Sigmoid colon (tissue), 3 donors: ENCODE measurements around the gene YTHDC1.

Experiments
- POLR2A ChIP-seq, 2 donors: fragments of 450-650 bp; IDR thresholded peaks; one replicate each; pipeline ENCODE4 v1.6.1; 2016; ENCODE audit warnings: antibody characterized with exemption in 2 of 2, mild to moderate bottlenecking in 2 of 2, moderate library complexity in 2 of 2
- TF ChIP-seq, protein P1 (sequence below), 4 experiments: fragments of 450-650 bp in 3 of 4; fragments of 200-600 bp in 1 of 4; IDR thresholded peaks; one replicate each; pipeline ENCODE4 v1.5.1; 2016 to 2019; ENCODE audit warnings: antibody characterized with exemption in 4 of 4, mild to moderate bottlenecking in 3 of 4, moderate library complexity in 2 of 4

DNA sequence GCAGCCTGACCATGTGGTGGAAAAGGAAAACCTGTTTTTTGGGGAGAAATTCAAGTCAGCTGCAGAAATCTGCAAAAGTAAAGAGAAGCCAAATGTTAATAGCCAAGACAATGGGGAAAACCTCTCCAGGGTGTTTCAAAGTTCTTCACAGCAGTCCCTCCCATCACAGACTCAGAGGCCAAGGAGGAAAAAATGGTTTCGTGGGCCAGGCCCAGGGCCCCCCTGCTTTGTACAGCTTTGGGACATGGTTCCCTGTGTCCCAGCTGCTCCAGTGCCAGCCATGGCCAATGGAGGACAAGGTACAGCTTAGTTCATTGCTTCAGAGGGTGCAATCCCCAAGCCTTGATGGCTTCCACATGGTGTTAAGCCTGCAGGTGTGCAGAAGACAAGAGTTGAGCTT lies 15.2 kb upstream of the YTHDC1 start:
- TF ChIP-seq, protein P1, sequence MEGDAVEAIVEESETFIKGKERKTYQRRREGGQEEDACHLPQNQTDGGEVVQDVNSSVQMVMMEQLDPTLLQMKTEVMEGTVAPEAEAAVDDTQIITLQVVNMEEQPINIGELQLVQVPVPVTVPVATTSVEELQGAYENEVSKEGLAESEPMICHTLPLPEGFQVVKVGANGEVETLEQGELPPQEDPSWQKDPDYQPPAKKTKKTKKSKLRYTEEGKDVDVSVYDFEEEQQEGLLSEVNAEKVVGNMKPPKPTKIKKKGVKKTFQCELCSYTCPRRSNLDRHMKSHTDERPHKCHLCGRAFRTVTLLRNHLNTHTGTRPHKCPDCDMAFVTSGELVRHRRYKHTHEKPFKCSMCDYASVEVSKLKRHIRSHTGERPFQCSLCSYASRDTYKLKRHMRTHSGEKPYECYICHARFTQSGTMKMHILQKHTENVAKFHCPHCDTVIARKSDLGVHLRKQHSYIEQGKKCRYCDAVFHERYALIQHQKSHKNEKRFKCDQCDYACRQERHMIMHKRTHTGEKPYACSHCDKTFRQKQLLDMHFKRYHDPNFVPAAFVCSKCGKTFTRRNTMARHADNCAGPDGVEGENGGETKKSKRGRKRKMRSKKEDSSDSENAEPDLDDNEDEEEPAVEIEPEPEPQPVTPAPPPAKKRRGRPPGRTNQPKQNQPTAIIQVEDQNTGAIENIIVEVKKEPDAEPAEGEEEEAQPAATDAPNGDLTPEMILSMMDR (IDR thresholded peaks at IDR 0.05), result no peak
- TF ChIP-seq POLR2A (IDR thresholded peaks at IDR 0.05), result no peak
